OCI-M2 (cell line): ENCODE measurements around the gene IQSEC3.

Experiments
- DNase-seq: peaks from one replicate; lab custom pipeline; 2025; ENCODE audit not compliant: unreplicated experiment; lab: John Stamatoyannopoulos, UW

The IQSEC3 gene

DNA sequence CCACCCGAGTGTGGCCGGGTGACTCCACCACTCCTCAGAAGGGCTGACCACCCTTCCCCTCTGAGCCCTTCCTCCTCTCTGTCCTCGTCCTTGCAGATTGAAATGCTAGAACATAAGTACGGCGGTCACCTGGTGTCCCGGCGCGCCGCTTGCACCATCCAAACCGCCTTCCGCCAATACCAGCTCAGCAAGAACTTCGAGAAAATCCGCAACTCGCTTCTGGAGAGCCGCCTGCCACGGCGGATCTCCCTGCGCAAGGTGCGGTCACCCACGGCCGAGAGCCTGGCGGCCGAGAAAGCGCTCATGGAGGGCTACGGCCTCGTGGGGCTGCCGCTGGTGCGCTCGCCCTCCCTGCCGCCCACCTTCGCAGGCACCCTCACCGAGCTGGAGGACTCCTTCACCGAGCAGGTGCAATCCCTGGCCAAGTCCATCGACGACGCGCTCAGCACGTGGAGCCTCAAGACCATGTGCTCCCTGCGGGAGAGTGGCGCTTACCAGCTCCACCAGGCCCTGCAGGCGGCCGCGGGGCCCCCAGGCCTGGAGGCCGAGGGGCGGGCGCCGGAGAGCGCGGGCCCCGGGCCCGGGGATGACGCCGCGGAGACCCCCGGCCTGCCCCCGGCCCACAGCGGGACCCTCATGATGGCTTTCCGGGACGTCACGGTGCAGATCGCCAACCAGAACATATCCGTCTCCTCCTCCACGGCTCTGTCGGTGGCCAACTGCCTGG lies 71.8 kb downstream of the IQSEC3 start:
- DNase-seq, result no peak

DNA sequence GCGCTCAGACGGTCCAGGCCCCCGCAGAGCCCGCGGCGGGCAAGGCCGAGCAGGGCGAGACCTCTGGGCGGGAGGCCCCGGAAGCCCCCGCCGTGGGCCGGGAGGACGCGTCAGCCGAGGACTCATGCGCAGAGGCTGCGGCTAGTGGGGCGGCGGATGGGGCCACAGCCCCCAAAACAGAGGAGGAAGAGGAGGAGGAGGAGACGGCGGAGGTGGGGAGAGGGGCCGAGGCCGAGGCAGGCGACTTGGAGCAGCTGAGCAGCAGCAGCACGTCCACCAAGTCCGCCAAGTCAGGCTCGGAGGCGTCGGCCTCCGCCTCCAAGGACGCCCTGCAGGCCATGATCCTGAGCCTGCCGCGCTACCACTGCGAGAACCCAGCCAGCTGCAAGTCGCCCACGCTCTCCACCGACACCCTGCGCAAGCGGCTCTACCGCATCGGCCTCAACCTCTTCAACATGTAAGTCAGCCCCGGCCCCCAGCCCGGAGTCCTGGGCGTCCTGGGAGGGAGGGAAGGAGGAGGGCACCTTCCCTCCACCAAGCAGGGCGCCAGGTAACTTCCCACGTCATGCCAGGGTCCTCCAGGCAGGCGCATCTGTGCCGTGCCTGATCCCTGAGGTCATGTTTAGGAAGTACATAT lies 72.4 kb downstream of the IQSEC3 start:
- no peak for DNase-seq

DNA sequence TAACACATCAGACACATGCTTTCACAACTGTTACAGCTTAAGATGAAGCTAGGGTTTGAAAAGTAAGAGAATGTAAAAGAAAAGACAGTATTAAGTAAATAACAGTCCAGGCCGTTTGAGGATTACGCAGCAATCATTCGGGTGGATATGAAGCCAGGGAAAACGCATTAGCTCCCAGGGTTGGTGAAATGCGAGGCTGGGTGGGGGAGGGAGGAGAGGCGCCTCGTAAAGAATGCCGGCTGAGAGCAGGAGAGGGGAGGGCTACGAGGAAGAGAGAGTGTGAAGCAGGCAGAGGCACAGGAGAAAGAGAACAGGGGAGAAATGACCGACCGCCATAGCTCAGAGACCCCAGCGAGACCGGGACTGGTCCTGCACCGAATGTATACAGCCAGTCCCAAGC lies 73.0 kb downstream of the IQSEC3 start:
- DNase-seq, result no peak

DNA sequence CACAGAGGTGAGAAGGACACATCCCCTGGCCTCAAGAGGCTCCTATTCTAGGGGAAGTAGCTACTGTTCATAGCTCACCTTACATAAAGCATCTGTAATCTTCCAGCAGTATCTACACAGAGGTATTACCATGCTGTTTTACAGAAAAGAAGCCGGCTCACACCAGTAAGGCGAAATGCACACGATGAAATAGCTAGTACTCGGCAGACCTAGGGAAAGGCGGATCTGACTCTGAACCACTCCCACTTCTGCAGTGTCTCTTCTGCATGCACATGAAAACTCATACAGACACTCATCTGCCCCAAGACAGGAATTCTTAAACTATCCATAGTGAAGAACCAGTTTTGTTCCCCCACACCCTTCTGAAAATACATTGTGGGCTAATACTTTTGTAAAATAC lies 73.6 kb downstream of the IQSEC3 start:
- no peak for DNase-seq

DNA sequence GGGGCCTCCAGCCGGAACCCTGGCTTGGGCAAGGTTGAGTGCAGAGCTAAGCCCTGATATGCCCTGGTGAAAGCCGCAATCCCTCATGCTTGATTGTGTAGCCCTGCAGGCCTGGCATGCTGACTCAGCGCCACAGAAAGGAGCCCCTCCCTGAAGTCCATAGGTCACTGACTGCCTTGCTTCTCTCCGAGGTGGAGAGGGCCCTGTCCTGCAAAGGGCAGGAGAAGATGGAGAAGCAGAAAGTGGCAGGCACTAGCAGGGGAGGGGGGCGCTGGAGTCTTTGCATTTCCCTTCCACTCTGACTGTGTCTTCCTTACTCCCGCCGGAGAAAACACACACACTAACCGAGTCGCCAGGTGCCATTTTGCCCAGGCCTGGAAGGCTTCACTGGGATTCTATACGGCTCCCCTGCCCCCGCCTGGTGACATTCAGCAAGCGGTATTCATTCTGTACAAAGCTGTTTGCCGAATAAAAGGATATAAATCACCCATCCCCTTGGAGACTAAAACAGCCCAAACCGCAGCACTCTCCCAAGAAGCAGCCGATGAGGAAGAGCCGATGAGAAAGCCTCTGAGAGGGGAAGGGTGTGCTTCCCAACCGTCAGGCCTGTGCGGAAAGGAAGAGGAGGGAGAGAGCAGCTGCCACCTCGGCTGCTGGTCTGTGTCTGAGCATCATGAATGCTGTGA lies 77.5 kb downstream of the IQSEC3 start:
- DNase-seq, result no peak

DNA sequence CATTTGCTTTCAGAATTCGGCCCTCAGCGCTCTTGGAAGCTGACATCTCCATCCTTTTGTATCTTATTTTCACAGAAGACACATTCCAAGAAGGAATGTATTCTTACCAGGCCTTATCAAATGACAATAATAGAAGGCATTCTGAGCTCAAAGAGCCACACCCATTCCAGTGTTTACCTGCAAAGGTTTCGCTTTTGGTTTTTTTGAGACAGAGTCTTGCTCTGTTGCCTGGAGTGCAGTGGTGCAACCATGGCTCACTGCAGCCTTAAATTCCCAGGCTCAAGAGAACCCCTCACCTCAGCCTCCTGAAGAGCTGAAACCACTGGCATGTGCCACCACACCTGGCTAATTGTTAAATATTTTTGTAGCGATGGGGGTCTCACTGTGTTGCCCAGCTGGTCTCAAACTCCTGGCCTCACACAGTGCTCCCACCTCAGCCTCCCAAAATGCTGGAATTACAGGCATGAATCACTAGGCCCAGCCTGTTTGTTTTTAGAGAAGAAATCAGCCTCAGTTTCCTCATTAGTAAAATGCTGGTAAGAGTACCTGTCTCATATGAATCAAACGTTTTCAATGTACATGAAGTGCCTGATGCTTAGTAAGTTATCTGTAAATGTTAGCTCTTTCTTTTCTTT lies 78.2 kb downstream of the IQSEC3 start:
- DNase-seq, result no peak

DNA sequence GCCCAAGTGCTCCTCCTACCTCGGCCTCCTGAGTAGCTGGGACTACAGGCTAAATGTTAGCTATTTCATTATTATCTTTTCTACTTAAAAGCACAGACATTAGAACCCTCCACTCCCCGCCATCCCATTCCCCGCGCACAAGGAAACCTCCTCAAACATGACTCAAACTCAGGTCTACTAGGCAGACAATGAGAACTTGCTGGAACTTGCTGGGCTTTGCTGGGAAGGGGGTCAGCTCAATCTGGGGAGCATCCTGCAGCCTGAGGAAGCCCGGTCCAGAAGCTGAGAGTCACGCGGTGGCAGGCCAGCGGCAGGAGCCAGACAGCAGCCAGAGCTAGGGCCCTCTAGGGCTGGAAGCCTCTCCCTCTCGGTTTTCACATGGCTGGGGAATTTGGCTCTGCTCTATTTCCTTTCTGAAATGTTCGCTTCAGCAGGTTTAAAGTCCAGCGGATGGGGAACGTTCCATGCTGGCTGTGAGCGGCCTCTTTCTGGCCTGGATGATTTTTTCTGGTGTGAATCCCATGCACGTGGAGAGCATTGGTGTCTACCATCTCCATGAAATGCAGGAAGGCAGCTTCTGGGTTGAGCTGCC lies 78.9 kb downstream of the IQSEC3 start:
- no peak for DNase-seq

DNA sequence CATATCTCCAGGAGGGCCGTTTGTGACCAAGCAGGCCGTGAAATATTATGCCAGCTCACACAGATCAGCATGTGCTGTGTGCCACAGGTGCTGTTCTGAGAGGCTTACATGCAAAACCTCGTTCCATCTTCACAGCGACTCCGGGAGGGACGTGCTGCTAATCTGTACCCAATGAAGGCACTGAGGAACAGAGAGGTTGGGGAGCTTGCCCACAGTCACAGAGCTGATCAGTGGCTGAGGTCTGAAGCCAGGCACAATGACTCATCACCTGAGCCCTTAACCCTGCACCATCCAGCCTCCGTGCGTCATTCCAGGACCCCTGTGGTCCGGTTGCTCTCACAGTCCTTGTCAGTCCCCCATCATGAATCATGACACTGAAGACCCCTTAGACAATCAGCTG lies 80.7 kb downstream of the IQSEC3 start:
- no peak for DNase-seq

DNA sequence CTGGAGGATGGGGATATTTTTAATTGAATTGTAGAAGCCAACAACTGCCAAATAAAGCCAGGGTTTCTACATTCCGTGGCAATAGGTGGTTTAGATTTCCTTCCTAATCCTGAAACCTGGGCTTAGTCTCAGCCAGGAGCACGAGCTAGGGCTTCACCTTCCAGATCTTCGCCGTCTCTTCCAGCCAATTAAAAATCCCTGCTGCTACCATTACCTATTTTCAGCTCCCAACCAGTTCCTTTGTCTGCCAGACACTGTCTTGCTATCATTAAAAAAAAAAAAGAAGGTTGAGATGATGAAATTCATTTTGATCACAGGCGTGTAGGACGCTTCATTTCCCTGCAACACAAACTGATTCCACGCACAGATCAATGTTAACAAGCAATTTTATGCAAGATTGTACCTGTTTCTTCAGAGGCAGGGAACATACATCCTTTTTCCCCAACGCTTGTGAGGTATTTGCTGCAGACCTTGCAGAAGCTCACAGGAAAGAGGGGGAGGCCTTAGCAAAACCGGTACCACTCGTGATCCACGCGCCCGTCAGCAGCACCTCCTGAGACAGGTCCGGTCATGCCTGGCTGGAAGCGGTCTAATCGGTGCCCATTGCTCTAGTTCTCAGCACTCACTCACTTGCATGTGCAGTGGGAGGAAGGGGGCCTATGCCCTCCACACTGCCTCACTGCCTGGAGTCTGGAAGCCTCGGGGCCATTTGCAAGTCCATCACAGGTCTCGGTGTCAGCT lies 82.3 kb downstream of the IQSEC3 start:
- no peak for DNase-seq

DNA sequence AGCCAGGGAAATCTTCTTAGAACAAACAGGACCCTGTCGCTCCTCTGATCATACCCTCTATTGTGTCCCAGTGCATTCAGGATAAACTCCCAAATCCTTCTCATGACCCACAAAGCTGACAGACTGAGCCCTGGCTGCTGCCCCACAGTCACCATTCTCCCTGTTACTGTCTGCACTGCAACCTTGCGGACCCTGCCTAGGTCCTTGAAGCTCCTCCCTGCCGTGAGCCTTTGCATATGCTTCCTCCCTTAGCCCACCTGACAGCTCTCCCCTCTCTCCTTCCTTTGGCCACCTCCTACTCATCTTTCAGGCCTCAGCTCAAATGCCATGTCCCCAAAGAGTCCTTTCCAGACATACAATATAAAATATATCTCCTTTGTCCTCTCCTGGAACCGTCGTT lies 85.0 kb downstream of the IQSEC3 start:
- DNase-seq, result no peak

DNA sequence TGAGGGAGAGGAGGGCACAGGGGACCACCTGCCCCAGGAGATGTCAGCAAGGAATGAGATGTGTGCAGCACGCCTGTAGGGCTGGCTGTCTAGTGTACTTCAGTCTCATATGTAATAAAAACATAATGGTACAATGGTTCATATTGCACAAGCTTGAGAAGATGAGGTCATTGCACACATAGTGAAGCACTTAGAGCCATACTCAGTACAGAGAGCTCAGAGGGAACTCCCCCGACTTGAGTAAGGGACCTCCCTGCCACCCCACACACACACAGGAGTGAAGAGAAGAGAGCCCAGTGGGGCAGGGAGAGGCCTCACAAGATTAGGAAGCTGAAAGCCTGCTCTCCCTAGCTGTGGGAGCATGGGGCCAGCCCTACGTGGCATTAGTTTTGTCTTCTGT lies 85.9 kb downstream of the IQSEC3 start:
- DNase-seq, result no peak

DNA sequence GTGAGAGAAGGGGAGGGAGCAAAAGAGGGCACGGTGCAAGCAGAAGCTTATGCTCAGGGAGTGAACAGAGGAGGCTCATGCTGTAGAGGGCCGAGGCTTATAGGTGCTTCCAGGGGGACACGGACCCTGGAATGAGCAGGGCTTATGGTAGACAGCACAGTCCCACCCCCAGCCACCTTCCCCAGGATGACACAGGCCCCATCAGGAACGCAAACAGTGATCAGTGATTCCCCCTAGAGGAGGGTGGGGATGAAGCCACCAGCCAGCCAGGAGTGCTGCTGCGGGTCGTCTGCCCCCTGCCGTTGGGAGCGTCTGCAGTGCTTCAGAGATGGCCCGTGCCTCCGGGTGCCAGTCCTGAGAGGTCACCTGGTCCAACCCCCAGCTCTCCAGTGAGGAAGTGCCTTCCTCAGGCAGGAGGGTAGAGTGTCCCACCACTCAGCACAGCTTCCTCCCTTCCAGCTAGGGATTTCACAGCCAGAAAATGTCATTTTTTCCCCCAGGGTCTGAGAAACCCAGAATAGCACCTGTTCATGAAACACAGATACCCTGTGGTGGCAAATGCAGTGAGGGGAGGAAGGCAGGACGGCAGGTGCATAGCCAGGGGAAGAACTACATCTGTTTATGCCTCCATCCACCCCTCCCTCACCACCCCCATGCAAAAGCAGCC lies 86.6 kb downstream of the IQSEC3 start:
- DNase-seq, result no peak

DNA sequence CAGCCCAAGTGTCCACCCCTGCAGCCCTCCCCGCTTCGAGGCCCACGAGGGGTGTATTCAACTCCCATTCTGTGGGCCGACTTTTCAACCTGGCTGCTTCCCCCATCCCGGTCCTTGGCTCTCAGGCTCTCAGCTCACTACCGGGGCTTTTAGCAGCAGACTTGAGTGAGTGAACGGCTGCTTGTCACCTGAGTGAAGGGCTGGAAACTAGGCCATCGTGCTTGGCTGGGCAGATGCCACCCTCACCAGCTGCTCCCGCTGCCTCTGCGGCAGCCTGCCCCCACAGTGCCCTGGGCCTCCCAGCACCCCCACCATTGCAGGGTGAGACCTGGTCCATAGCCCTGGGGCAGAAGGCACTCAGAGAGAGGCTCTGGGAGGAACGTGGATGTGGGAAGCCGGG lies 87.5 kb downstream of the IQSEC3 start:
- no peak for DNase-seq

DNA sequence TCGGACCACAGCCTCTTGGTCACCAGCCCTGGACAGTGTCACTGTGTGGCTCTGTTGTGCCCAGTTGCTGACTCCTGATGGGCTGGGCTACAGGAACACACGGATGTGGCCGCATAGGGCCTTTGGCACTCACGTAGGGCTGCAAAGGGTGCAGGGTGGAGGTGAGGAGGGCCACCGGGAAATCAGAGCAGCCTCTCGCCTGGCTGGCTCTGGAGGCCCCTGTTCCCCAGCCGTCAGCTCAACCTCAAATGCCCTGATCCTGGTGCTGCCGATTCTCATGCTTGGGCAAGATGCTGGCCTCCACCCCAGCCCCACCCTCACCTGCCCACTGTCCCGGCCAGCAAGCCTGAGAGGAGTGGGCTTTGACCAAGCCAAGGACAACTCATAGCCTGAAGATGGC lies 88.4 kb downstream of the IQSEC3 start:
- no peak for DNase-seq

DNA sequence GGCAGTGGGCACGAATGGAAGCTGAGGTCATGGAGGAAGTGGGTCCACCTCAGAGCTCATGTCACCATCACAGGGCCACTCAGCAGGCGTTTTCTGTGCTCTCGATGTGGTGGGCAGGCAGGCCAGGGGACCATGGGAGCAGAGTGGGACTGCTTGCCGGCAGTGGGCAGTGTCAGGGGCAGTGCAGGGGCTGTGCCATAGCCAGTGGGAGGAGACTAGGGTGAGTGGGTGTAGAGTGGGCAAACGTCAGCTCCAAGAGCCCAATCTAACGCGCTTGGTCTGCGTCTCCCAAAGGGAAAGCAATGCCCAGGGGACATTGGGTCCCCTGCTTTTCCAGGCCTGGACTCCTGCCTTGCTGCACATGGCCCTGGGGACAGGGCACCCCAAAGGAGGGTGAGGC lies 89.1 kb downstream of the IQSEC3 start:
- no peak for DNase-seq

DNA sequence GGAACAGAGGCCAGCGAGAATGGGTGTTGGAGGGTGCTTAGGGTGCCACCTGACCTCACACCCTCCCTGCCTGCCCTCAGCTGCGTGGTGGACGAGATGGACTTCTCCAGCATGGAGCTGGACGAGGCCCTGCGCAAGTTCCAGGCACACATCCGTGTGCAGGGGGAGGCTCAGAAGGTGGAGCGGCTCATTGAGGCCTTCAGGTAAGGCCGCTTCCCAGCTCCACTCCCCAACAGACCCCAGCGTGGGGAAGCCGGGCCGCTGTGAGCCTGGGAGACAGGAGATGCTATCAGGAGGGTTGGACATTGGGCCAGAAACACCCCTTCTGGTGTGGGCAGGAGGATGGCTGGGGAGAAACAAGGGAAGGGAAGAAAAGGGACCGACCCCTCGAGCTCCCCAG lies 90.4 kb downstream of the IQSEC3 start:
- no peak for DNase-seq

DNA sequence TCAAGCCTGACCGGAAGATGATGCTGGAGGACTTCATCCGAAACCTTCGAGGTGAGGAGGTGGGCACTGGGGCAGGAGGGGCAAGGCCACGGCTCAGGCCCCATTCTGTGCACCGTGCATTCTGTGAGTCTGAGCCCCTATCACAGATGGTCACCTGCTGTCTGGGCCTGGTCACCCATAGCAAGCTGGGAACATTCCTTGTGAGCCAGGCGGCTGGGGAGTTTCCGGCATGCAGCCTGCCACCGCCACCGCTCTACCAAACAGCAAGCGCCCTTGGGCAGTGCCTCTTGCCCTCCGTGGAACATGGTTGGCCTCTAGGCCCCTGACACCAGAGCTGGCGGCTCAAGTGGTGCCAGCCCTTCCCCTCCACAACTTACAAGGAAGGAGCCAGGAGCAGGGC lies 91.1 kb downstream of the IQSEC3 start:
- DNase-seq, result no peak

DNA sequence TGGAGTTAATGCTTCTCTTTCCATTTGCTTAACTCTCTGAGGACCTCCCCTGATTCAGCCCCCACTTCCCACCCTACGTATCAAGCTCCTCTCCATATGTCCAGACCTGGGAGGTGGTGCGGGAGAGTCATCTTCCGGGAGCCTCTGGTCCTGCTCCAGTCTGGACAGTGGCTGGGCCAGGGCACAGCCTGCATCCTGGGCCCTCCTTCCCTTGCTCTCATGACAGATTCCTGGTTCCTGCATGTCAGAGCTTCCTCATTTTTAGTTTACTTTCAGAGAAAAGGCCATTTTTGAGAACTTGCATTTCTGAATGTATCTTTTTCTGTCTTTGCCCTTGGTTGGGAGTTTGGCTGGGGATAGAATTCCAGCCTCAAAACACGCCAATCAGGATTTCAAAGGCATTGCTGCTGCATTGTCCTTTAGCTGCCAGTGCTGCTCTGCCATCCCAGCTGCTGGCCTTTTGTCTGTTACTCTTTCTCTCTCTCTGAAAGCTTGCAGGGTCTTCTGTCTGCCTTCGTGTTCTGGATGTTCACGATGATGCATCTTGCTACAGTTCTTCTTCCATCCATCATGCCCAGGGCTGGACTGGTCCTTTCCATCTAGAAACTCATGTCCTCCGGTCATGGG lies 92.7 kb downstream of the IQSEC3 start:
- DNase-seq, result no peak

DNA sequence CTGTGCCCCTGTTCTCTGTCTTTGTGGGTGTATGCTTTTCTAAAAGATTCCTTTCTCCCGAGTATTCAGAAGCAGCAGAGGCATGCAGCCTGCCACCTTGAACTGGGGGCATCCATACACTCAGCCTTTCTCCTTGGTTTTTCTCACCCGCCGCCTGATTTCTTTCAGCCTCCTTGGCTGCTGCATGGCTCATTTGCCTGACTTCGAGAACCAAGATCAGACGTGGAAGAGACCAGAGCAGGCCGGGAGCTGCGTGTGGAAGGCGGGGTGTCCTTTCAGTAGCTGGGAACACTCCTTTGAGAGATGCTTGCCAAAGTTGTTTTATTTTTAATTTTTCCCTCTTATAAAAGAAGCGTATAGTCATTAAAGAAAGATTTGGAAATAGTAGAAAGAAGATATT lies 94.3 kb downstream of the IQSEC3 start:
- DNase-seq, result no peak

DNA sequence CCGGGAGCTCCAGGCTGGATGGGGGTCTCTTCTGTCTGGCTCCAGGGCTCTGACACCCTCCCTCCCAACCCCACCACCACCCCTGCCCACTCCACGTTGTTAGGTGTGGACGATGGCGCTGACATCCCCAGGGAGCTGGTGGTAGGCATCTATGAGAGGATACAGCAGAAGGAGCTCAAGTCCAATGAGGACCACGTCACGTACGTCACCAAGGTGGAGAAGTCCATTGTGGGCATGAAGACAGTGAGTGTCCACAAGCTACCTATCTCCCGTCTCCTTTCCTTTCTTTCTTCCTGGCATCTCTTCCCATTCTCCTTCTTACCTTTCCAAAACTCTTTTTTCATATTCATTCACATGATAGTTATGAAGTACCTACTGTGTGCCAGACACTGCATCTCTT lies 95.3 kb downstream of the IQSEC3 start:
- DNase-seq, result no peak
